PC-3 (cell line): Measurements from ENCODE around the gene FCHO2. TPM values are rescaled to one million over a fixed set of nuclear protein-coding genes. Genes with fewer than 3 reads are reported as not detected.

ENCODE experiments used
- ATAC-seq: fragments of 200-7000 bp; cut with Tn5 transposase; 2 replicates; pipeline ENCODE4 v1.9.1; 2020; ENCODE audit warnings: mild to moderate bottlenecking, moderate library complexity
- BruUV-seq: library from RNA; stranded (reverse); fragments of 400-500 nt; replicated peaks from 2 replicates; lab custom pipeline; 2021; lab: Mats Ljungman, UMichigan
- CTCF ChIA-PET: fragments of 300-600 bp; sonication (Branson Sonifier 250); formaldehyde crosslinking; loops from one replicate; lab custom pipeline; 2022; ENCODE audit warnings: antibody characterized with exemption; lab: Charles Lee
- POLR2A ChIA-PET: fragments of 300-600 bp; sonication (Branson Sonifier 250); formaldehyde crosslinking; loops from one replicate; lab custom pipeline; 2022; ENCODE audit warnings: antibody characterized with exemption; ENCODE audit not compliant: unreplicated experiment; lab: Charles Lee
- DNase-seq: peaks from one replicate; pipeline ENCODE4 v3.0.0-alpha.2; 2015
- H2AFZ ChIP-seq: fragments of 300-600 bp; sonication (generic); 2 replicates; pipeline ENCODE4 v1.6.0; 2016; ENCODE audit warnings: antibody characterized with exemption, low read length
- H3F3A ChIP-seq: fragments of 300-600 bp; sonication (generic); one replicate; pipeline ENCODE4 v1.6.0; 2017; ENCODE audit warnings: antibody characterized with exemption, low read length, control low read depth, mild to moderate bottlenecking; ENCODE audit not compliant: unreplicated experiment
- H3K27ac ChIP-seq: fragments of 300-600 bp; sonication (generic); 2 replicates; pipeline ENCODE4 v1.5.1; 2016; ENCODE audit warnings: mild to moderate bottlenecking, low read length
- H3K27me3 ChIP-seq: fragments of 300-600 bp; sonication (generic); 2 replicates; pipeline ENCODE4 v1.6.1; 2016; ENCODE audit warnings: low read length, mixed read lengths
- H3K36me3 ChIP-seq: fragments of 300-600 bp; sonication (generic); 2 replicates; pipeline ENCODE4 v1.6.1; 2016; ENCODE audit warnings: low read depth, mixed run types, low read length, mixed read lengths
- H3K4me1 ChIP-seq: fragments of 300-600 bp; sonication (generic); 2 replicates; pipeline ENCODE4 v1.5.1; 2016; ENCODE audit warnings: low read length; ENCODE audit not compliant: insufficient read depth
- H3K4me2 ChIP-seq: fragments of 300-600 bp; sonication (generic); 2 replicates; pipeline ENCODE4 v1.6.0; 2016; ENCODE audit warnings: low read length
- H3K4me3 ChIP-seq: fragments of 300-600 bp; sonication (generic); 2 replicates; pipeline ENCODE4 v1.5.1; 2016; ENCODE audit warnings: mild to moderate bottlenecking, low read length, mixed read lengths
- H3K79me2 ChIP-seq: fragments of 300-600 bp; sonication (generic); 2 replicates; pipeline ENCODE4 v1.6.1; 2017; ENCODE audit warnings: low read length, mixed read lengths
- H3K9ac ChIP-seq: fragments of 300-600 bp; sonication (generic); 2 replicates; pipeline ENCODE4 v1.6.0; 2016; ENCODE audit warnings: mild to moderate bottlenecking, low read length
- H3K9me2 ChIP-seq: fragments of 300-600 bp; sonication (generic); replicated peaks from 2 replicates; pipeline ENCODE4 v1.6.1; 2016; ENCODE audit warnings: mixed run types, low read length, mixed read lengths
- H3K9me3 ChIP-seq: fragments of 300-600 bp; sonication (generic); 2 replicates; pipeline ENCODE4 v1.6.1; 2016; ENCODE audit warnings: low read length, mixed read lengths
- H4K20me1 ChIP-seq: fragments of 300-600 bp; sonication (generic); 2 replicates; pipeline ENCODE4 v1.6.1; 2016; ENCODE audit warnings: low read length, mixed read lengths
- CTCF ChIP-seq: fragments of 300-600 bp; sonication (generic); conservative IDR thresholded peaks from 2 replicates; pipeline ENCODE4 v1.5.1; 2017; ENCODE audit warnings: antibody characterized with exemption, low read depth, mild to moderate bottlenecking, low read length
- EZH2 ChIP-seq: fragments of 300-600 bp; sonication (generic); IDR thresholded peaks from one replicate; pipeline ENCODE4 v1.6.1; 2017; ENCODE audit warnings: antibody characterized with exemption, mild to moderate bottlenecking, low read length; ENCODE audit not compliant: unreplicated experiment
- EZH2phosphoT487 ChIP-seq: fragments of 300-600 bp; sonication (generic); IDR thresholded peaks from 2 replicates; pipeline ENCODE4 v1.6.1; 2018; ENCODE audit warnings: mild to moderate bottlenecking, antibody characterized with exemption, low read length, borderline replicate concordance
- intact Hi-C: fragments of 100-400 bp; cut with micrococcal nuclease; formaldehyde crosslinking; loops from 2 replicates; pipeline ENCODE4 v1.9.0; 2023
- total RNA-seq: library from RNA; depleted of rRNA; stranded (reverse); fragments of >200 nt; gene quantifications from 2 replicates; pipeline ENCODE4 v1.2.3, GENCODE V29; 2014

The FCHO2 gene
- total RNA-seq, 1 experiment from 2014 or later, result 5.9 TPM

- POLR2A ChIA-PET, result no interaction called here
Observed at GRCh38 chr5:73130811-73131210, 175.0 kb downstream of the FCHO2 start.

GRCh38 chr5:73131711-73132425, 176.0 kb downstream of the FCHO2 start:
- intact Hi-C loops, result no loop called here
- POLR2A ChIA-PET, result no interaction called here

More at GRCh38 chr5:73130811-73131210, 175.0 kb downstream of the FCHO2 start:
- H3K9ac ChIP-seq, result no peak overlapping the region
- H2AFZ ChIP-seq, result no peak overlapping the region
- H3K36me3 ChIP-seq, result no peaks in the 10 kb centered on the region
- no peaks in the 10 kb centered on the region for H3K9me2 ChIP-seq
- H4K20me1 ChIP-seq, result no peaks in the 10 kb centered on the region
- H3K9me3 ChIP-seq, result no peaks in the 10 kb centered on the region
- no peaks in the 10 kb centered on the region for H3K4me1 ChIP-seq
- CTCF ChIA-PET, result no interaction called here
- BruUV-seq, result no TSS peak
- H3K79me2 ChIP-seq, result no peaks in the 10 kb centered on the region
- no peak overlapping the region for H3K27ac ChIP-seq
- TF ChIP-seq CTCF (no peak), EZH2phosphoT487 (no peak), EZH2 (no peak)
- H3F3A ChIP-seq, result no peaks in the 10 kb centered on the region
- H3K4me3 ChIP-seq, result no peak overlapping the region
- H3K27me3 ChIP-seq, result no peaks in the 10 kb centered on the region
- DNase-seq (no peak), ATAC-seq (no peak)
- intact Hi-C loops, result no loop called here
- H3K4me2 ChIP-seq, result no peak overlapping the region

More at GRCh38 chr5:73131711-73132425, 176.0 kb downstream of the FCHO2 start:
- no peaks in the 10 kb centered on the region for H3K36me3 ChIP-seq
- H3K9ac ChIP-seq, result no peak overlapping the region
- H3K9me3 ChIP-seq, result no peaks in the 10 kb centered on the region
- H3K79me2 ChIP-seq, result no peaks in the 10 kb centered on the region
- no peaks in the 10 kb centered on the region for H3K4me1 ChIP-seq
- H3K4me2 ChIP-seq, result no peak overlapping the region
- no peak for TF ChIP-seq EZH2phosphoT487
- TF ChIP-seq CTCF, result no peak
- no peak for TF ChIP-seq EZH2
- no TSS peak for BruUV-seq
- no peaks in the 10 kb centered on the region for H3K27me3 ChIP-seq
- no peaks in the 10 kb centered on the region for H3K9me2 ChIP-seq
- H4K20me1 ChIP-seq, result no peaks in the 10 kb centered on the region
- H3K4me3 ChIP-seq, result no peak overlapping the region
- DNase-seq (no peak), ATAC-seq (no peak)
- CTCF ChIA-PET, result no interaction called here
- no peak overlapping the region for H2AFZ ChIP-seq
- no peaks in the 10 kb centered on the region for H3F3A ChIP-seq
- H3K27ac ChIP-seq, result no peak overlapping the region
